OCI-LY3 (cell line): ENCODE measurements around the gene NEK5.
"Not testable (repeated sequence)": the region's sequence is repeated elsewhere in the genome, so short reads cannot be mapped to it uniquely, and the experiment has no call there.

Source experiments
- EZH2phosphoT487 ChIP-seq: fragments of 200-600 bp; shearing (Covaris generic); IDR thresholded peaks from 2 replicates; pipeline ENCODE4 v1.6.1; 2018; ENCODE audit warnings: antibody characterized with exemption, mixed run types, low read depth
- TF ChIP-seq, protein P1 (sequence below): fragments of 200-600, 300-600 bp; sonication (generic); IDR thresholded peaks from 2 replicates; pipeline ENCODE4 v1.5.1; 2014; ENCODE audit warnings: antibody characterized with exemption, low read length, low read depth

- TF ChIP-seq, protein P1, sequence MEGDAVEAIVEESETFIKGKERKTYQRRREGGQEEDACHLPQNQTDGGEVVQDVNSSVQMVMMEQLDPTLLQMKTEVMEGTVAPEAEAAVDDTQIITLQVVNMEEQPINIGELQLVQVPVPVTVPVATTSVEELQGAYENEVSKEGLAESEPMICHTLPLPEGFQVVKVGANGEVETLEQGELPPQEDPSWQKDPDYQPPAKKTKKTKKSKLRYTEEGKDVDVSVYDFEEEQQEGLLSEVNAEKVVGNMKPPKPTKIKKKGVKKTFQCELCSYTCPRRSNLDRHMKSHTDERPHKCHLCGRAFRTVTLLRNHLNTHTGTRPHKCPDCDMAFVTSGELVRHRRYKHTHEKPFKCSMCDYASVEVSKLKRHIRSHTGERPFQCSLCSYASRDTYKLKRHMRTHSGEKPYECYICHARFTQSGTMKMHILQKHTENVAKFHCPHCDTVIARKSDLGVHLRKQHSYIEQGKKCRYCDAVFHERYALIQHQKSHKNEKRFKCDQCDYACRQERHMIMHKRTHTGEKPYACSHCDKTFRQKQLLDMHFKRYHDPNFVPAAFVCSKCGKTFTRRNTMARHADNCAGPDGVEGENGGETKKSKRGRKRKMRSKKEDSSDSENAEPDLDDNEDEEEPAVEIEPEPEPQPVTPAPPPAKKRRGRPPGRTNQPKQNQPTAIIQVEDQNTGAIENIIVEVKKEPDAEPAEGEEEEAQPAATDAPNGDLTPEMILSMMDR = not testable (repeated sequence)
- TF ChIP-seq EZH2phosphoT487 = not testable (repeated sequence)
These were observed 42.8 kb upstream of the NEK5 start for GRCh38 chr13:52171686-52172085.
